Right forelimb (tissue), 1 donor: ENCODE data around the gene ULK4.
"Not testable (repeated sequence)": the region's sequence is repeated elsewhere in the genome, so short reads cannot be mapped to it uniquely, and the experiment has no call there.

Source experiments
- DNase-seq: peaks from one replicate; pipeline ENCODE4 v3.0.0-alpha.2; 2018

ULK4 gene

DNA sequence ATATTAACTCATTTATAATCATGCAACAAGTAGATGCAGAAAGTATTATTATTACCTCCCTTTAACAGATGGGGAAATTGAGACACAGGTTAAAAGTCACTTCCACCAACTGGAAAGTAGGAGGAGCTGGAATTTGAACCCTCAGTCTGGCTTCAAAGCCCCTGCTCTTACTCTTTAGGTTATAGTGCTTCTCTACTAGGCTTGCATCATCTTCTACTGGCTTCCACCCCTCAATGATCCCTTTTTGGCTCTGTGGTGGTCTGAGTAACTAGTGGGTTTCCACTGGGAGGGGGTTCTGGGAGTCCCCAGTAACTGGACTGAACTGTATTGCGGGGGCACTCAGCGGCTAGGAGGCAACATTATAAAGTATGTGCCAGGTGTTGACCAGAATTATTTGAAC, 671.6 kb downstream of the ULK4 start:
- DNase-seq: no peak

DNA sequence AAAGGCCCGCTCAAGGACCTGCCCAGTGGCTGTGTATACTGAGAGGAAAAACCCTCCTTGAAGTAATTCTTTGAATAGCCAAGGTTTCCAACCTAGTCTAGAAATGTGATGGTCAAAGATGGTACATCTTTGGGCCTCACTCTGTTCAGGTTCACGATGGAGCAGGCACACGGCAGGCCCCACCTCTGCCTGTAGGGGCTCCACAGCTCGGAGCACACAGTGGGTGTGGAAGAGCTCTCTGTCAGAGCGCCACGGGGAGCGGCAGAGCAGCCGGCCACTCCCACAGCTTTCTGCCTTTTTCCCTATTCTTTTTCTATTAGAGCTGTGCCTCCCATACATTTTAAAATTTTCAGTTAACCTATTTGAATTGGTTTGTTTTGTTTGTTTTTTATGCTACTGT, 673.1 kb downstream of the ULK4 start:
- DNase-seq: no peak

DNA sequence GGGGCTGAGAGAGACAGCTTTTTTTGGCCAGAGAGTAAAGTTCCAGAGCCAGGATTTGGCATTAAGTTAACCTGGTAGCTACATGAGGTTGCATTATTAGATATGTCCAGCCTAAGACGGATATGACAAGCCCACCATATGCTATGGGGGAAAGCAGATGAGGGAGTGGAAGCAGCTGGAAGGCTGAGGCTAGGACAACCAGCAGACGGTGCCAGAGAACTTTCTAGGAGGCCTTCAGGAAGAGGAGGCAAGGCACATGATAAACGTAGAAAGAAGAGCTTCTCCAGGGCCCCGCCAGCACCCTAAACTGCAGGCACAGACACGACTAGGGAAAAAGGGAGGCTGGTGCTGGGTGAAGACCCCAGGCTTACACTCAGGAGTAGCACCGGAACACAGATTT, 675.6 kb downstream of the ULK4 start:
- DNase-seq: no peak

- DNase-seq: not testable (repeated sequence)
Observed at GRCh38 chr3:41284934-41285333, 677.0 kb downstream of the ULK4 start.

DNA sequence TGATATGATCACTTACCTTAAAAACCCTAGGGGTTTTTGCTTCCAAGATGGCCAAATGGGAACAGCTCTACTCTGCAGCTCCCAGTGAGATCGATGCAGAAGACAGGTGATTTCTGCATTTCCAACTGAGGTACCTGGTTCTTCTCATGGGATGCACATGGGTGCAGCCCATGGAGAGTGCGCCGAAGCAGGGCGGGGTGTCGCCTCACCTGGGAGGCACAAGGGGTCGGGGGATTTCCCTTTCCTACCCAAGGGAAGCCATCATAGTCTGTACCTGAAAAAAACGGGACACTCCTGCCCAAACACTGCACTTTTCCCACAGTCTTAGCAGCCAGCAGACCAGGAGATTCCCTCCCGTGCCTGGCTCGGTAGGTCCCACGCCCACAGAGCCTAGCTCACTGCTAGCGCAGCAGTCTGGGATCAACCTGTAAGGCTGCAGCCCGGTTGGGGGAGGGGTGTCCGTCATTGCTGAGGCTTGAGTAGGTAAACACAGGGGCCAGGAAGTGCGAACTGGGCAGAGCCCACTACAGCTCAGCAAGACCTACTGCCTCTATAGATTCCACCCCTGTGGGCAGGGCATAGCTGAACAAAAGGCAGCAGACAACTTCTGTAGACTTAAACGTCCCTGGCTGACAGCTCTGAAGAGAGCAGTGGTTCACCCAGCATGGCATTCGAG, 684.0 kb downstream of the ULK4 start:
- DNase-seq: no peak

GRCh38 chr3:41276191-41276590, 685.7 kb downstream of the ULK4 start:
- DNase-seq: no peak

DNA sequence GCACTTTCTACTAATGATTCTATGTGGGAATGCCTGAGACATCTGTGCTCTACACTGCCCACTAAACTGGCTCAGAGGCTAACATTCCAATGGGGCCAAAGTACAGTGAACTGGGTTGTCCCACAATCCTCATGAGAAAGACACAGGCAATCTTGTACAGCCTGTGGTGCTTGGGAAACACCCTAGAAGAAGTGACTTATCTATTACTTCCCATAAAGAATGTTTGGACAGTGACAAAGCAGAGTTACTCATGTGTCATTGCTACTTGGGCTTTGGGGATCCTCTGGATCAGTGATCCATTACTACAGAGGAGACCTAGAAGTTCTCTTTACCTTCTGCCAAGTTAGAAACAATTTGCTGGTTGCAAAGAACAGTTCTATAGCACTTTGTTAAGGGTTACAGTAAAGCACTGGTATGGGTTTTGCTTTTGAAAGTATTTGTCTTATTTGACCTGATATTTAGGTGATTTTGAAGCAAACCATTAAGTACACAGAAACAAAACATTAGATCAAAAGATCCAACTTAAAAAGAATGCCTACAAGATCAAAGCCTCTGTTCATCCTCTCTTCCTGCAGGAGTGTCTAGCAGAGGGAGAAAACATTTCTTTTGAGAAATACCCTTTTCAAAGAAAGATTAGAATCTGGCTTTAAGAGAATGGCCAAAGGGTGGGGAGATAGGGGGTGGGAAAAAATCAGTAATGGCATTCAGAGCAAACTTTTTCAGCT, 686.8 kb downstream of the ULK4 start:
- DNase-seq: no peak

DNA sequence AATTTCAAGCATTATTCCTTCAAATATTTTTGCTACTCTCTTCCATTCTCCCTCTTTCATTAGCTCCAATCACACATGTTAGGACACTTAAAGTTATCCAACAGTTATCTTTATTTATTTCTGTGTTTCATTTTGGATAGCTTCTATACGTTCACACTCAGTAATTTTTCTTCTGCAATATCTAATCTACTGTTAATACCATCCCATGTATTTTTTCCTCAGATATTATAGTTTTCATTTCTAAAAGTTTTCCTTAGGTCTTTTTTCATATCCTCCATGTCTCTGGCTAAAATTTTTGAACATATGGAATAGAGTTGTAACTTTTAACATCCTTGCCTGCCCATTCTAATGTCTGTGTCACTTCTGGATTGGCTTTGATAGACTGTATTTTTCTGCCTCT, 689.2 kb downstream of the ULK4 start:
- no peak for DNase-seq

DNA sequence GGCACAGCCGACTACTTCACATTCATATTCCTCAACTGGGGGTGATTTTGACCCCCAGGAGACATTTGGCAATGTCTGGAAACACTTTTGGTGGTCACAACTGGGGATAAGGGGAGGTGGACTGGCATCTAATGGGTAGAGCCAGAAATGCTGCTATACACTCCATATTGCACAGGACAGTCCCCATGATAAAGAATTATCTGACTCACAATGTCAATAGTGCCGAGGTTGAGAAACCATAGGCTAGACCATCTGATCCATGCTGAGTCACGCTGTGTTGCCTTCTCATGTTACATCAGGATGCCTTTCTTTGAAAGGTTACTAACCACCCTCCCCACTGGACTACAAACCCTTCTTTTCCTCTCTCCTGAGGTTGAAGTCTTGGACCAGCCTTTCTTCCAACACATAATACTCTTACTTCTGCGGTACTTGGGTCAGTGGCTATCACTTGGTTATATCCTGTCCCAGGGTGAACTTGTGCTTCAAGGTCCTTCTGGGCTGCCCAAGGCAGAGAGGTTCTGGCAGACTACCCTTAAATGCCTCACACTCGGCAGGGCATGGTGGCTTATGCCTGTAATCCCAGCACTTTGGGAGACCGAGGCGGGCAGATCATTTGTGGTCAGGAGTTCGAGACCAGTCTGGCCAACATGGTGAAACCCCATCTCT, 693.8 kb downstream of the ULK4 start:
- DNase-seq: no peak

GRCh38 chr3:41265823-41266273, 696.1 kb downstream of the ULK4 start:
- no peak for DNase-seq

GRCh38 chr3:41265011-41265545, 696.8 kb downstream of the ULK4 start:
- no peak for DNase-seq

DNA sequence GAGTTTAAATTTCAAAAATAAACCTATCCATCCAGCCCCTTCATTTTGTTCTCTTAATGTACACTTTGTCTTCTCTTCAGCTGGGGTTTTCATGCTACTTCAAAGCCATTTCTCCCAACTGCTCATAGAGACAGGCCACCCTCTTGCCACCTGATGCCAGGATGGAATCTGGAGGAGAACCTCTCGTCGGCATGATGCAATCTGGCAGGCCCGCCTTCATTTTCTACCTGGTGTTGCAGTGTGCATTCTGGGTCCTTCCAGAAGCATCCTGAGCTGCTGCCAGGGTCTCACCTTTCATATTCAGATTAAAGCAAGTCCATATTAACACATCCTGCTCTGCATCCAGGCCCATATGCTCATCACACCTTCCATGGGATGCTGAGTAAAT, 701.8 kb downstream of the ULK4 start:
- DNase-seq: no peak

DNA sequence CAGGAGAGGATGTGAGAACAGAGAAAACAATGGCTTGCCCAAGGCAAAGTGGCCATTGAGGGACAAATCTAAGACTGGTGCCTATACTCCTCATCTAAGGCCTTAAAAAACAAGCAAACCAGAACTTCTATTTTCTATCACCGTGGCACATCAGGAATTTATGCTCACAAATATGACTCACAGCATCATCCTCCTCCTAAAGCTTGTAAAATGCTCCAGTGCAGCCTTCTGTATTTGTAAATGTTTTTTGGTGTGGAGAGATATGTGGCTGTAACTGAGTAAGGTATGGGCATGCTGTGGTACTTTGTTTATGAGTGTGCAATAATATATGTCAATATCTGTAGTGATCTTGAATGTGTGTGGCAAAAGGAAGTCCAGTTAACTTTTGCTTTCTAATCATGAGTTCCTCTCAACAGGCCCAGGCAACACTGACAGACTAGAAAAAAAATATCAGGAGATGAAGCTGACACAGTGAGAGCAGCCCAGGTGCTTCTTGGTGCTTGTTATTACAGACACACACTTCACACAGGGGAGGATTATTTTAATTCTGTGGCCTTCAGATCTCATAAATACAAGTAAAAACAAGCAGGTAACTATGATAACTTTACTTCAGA, 702.3 kb downstream of the ULK4 start:
- no peak for DNase-seq

DNA sequence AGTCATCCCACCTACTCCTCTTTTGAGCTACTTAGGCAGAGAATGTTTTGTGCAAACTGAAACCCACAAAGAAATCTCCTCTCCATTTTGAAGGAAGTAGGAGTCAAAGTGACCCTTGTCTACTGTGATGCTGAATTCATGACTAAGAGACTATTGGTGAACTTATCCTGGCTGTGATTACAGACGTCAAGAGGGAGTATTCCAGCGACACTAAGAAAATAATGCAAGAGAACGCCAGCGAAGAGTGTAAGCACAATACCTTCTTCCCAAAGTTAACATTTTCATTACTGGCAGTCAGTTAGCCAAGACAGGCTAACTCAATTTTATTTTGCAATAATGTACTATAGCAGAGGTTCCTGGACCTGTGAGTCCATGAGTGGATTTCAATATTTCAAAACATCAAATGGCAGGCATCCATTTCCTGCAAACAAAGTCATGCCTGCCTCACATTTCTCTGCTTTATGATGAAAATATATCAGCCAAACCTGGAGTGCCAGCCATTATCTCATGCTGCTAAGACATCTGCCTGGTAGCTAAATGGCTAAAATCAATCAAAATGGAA, 703.6 kb downstream of the ULK4 start:
- DNase-seq: no peak

- no peak for DNase-seq
Observed at GRCh38 chr3:41251593-41251992, 710.3 kb downstream of the ULK4 start.

- DNase-seq: no peak
Observed at GRCh38 chr3:41250825-41251224, 711.1 kb downstream of the ULK4 start.

DNA sequence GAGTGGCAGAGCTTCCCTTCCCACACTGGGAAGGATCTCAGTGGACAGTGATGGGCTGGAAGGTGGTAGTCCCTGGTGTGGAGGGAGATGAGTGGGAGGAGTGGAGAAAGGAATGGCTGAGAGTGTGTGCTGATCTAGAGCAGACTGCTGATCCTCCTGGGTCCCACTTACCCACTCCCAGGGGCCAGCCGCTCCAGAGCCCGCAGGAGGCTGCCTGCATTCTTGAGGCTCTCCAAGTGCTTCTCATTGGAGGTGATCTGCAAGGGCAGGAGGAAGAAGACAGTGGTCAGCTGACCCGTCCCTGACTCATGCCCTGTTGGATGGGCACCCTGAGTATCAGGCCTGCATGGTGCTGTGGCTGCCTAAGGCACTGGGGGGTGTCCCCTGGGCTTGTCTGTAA, 712.6 kb downstream of the ULK4 start:
- DNase-seq: no peak

- no peak for DNase-seq
Observed at GRCh38 chr3:41248525-41248924, 713.4 kb downstream of the ULK4 start.

GRCh38 chr3:41247055-41248004, 714.6 kb downstream of the ULK4 start:
- no peak for DNase-seq

- no peak for DNase-seq
Observed at GRCh38 chr3:41244620-41245336, 717.1 kb downstream of the ULK4 start.

DNA sequence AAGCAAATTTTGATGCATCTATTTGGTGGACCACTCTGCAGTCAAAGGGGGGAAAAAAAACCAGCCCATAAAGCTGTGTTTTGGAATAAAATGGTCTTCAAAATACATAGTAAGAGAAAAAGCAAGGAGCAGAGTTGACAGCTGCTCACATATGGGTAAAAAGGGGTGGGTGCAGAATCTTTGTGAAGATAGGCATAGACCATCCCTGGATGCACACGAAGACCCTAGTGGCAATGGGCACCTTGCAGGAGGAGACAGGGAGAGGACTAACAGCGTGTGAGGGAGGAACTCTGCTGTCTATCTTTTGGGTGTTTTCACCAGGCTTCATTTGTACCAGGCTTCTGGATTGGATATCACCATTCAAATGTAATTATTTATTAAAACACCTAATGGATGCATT, 718.7 kb downstream of the ULK4 start:
- no peak for DNase-seq
